GM19023 (cell line): Measurements from ENCODE around the gene WT1.
"Not testable (repeated sequence)": the region's sequence is repeated elsewhere in the genome, so short reads cannot be mapped to it uniquely, and the experiment has no call there.

Experiments
- ATAC-seq: cut with Tn5 transposase; IDR thresholded peaks from one replicate; pipeline ENCODE4 v1.9.1; 2021; ENCODE audit warnings: mild to moderate bottlenecking, moderate library complexity; ENCODE audit not compliant: unreplicated experiment

WT1 gene

DNA sequence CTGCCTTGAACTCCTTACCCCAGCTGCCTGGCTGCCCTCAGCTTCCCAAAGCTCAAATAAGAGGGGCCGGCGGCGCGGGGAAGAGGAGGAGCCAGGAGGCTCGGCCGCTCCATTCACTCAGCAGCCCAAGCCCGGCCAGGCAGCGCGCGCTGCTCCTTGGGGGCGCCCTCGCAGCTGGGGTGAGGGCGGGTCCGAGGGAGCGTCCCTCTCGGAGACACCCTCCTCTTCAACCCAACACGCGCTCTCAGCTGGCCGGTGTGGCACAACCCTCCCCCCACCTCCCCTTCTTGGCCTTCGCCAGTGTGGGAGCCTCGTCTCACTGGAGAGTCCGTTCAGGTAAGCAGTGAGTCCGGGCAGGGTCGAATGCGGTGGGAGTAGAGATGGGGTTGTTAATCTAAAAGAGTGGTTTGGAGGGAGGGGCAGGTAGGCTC lies at the start of gene WT1:
Gene WT1, minus strand, starts transcription at position 29 of the 431 bp plus-strand sequence.
- no peak for ATAC-seq

- ATAC-seq: no peak
Measured at GRCh38 chr11:32479291-32479690, 44.0 kb upstream of the WT1 start.

DNA sequence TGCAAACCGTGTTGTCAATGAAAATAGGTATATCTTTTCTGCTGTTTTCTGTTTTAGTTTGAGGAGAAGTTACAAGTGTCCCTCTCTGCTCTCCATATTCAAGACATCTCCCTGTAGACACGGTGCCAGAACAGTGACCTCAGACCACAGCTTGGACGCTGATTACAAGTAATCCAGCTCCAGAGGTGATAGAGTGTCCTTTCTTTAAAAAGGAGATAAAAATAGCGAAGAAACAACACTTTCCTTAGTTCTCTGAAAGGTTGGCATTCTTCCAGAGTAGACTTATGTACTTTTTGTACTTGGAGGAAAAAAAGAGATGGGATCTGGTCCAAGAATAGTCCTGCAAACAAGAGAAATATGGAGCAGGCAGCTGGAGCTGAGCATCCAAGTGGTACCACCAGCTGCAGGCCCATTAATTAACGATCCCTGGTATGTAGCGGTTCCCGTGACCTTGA lies 43.0 kb upstream of the WT1 start:
- ATAC-seq: no peak

- ATAC-seq: no peak
Measured at GRCh38 chr11:32473282-32473909, 38.1 kb upstream of the WT1 start.

DNA sequence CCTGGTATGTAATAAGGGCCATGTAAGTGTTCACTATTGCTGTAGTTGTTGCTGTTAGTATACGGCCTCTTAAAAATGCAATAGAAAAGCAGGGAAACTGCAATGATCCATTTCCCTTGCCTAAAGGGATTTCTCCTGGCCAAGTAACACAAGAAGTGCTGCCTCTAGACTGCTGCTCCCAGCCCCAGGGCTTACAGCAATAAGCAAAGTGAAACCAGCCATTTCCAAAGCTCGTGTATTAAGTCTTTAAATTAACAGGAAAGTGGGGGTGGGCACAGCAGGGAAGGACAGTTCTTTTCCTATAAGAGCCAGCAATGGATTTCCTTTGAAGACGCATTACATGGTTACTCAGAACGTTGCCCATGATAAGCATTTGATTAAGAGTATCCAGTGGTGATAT lies 36.9 kb upstream of the WT1 start:
- ATAC-seq: no peak

- ATAC-seq: not testable (repeated sequence)
Measured at GRCh38 chr11:32471544-32471943, 36.2 kb upstream of the WT1 start.

GRCh38 chr11:32469791-32470190 lies 34.5 kb upstream of the WT1 start:
- ATAC-seq: no peak

DNA sequence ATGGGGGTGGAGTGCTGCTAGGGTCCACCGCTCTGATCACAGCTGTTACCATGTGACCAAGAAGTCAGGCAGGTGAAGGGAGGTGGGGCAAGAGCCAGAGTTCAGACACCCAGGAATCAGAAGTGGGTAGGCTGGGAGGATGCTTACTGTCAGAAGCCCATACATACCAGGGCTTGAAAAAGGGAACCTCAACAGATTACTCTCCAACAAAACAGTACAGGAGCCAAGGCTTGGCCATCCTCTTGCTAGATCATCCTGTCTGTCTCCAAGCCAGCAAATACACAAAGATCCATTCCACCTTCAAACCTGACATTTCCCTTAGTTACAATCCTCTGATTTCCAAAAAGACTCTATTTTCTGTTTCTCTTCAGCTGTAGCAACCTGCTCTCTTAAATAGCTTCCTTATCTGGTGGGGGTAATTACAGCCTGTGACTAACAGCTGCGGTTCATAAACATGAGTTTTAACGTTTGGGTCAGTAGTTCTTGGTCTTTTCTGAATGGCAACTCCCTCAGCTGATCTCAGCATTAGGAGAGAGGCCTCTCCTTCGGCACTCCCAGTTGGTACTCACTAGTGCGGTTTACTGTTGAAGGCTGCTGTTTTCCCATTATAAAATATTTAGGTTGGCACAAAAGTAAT lies 31.1 kb upstream of the WT1 start:
- ATAC-seq: no peak

- ATAC-seq: no peak
Measured at GRCh38 chr11:32464078-32464477, 28.7 kb upstream of the WT1 start.

DNA sequence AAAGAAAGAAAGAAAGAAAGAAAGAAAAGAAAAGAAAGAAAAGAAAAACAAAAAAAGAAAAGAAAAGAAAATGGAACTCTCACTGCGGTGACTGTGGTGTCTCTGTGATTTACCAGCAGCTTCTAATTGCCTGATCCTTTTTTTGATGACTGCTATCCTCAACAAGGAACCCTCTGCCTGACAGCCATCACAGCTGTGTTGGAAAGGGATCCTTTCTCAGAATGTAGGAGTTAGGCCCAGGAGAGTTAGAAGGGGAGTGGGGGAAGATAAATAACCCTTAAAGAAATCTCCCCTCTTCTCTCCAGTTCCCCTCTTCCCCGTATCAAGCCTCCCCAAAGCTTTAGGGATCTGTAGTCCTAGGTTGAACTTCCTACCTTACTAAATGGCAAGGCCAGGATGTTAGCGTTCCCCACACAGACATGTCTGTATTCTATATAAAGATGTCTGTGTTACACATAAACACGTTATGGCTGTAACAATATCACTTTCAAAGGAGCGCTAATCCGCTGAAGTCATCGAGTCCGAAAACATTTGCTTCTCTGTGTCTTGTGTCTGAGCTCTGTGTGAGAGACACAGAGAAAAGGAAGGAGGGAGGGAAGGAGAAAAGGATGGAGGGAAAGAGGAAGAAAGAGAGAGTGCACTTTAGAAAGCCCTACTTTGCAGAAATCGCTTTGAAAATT lies 26.8 kb upstream of the WT1 start:
- ATAC-seq: no peak

DNA sequence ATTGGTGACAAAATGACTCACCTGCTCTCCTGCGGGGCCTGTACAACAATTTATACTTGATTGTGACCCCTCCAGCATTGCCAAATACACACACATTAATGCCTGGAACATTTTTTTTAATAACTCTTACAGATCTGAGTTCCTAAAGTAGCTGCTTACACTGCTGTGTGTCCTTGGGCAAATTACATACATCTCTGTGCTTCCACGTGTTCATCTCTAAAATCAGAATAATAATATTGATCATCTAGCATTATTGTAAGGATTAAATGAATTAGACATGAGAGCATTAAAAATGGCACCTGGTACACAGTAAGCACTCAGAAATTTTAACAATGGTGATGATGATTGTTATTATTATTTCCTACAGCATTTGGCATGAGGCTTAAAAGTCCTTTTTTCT lies 21.5 kb upstream of the WT1 start:
- no peak for ATAC-seq

GRCh38 chr11:32454993-32455392 lies 19.7 kb upstream of the WT1 start:
- ATAC-seq: no peak

GRCh38 chr11:32451808-32452207 lies 16.5 kb upstream of the WT1 start:
- ATAC-seq: no peak

DNA sequence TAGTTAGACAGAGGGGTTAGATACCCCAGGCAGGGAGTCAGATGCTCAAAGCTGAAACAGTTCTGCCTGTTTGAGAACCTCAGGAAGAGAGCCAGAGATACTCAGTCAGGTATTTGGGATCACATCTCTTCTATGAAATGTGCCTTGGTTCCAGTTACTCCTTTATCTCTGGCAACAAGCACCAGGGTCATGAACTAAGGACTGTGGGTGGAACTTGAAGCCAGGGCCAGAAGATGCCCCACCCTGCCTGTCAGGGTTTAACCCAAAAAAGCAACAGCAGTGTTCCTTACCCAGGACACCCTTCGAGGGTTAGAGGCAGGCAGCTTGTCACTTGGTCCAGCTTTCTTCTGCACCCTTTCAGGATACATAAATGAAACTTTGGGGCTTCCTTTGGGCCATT lies 15.0 kb upstream of the WT1 start:
- no peak for ATAC-seq

DNA sequence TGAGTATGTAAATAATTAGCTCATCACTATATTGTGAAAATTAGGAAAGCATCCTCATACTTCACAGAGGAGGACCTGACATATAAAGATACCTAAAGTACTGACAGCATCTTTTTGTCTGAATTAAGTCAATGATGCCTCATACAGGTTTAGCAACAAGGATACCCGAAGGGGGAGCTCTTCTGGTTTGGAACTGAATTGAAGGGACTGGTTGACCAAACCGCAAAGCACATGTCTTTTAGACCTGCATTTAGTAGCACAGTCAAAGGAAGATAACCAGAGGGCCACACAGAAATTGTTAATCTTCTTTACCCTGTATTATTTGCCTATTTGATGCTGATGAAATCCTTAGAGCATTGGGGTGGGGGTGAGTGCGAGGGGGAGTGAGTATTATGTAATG lies 12.9 kb upstream of the WT1 start:
- no peak for ATAC-seq

GRCh38 chr11:32447252-32447651 lies 11.9 kb upstream of the WT1 start:
- ATAC-seq: no peak

- no peak for ATAC-seq
Measured at GRCh38 chr11:32446227-32446626, 10.9 kb upstream of the WT1 start.

DNA sequence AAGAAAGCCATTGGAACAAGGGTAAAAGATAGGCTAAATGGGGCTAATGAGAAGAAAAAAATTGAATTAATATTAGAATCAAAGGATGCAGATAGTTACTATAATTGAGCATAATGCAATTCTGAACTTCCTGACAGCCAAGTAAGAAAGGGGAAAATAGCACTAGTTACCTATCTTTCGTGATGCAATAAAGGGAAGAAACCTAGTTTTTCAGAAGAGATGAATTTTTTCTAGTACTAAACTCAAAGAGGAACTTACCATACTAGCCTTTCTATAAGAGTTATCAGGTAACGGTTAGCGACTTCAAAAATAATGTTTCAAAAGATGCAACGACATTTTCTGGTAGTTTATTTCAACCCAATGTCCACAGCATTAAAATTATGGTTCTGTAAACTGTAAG lies 8.8 kb upstream of the WT1 start:
- no peak for ATAC-seq

- no peak for ATAC-seq
Measured at GRCh38 chr11:32440916-32441315, 5.6 kb upstream of the WT1 start.

DNA sequence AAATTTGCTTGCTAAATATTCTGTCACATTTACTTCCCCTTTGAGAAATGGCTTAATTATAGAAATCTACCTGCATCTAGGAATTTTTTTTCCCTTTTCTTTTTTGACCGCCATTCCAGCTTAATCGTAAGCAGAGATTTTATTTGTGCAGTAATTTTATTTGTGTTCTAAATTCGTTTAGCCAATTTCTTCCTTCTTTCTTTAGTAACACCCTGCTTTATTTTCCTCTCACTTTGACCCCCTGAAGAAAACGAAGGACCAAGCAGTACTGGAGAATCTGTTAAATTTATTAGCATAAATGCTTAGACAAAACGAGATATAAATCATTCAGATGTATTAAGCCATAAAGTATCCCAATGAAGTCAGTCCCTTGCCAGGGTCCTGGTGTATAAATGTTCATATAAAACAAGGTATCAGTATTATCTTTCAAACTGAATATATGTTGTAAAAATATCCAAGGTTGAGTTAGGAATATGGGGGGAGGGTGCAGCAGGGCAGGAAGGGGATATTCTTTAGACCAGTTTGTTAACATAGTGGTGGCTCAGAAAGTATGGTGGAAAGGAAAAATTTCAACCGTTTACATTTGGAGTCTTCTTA lies 5.1 kb upstream of the WT1 start:
- ATAC-seq: no peak

DNA sequence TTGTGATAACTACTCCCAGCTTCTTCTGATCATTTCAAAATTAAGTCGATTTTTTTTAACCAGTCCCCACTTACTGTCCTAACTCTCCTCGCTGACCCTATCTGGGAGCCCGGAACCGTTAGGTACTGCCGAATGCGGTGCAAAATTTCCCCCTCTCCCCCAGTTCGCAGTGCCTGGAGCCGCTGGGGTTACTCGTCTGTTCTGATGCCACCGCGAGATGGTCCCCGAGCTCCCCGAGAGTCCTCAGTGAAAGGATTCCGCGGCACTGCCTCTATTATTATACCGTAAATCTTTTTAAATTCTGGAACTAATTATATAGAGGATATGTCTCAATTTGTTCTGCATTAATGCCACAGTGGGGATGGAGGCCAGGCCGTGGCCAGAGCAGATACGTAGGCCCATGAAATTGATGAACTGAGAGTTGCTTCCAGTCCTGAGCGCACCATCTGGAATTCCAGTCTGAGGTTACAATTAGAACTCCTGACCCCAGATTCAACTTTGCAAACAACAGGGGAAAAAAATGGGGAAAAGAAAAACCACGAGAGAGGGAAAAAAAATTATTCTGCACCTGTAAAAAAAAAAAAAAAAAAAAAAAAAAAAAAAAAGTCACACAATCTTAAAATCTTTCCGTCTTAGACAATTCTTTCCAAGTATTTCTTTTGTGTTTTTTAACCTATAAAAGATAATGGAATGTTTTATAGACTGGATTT lies 4.3 kb upstream of the WT1 start:
- ATAC-seq: no peak
